GM18873 (cell line): Measurements from ENCODE around the gene ALDH1A1.
"Not testable (repeated sequence)": the region's sequence is repeated elsewhere in the genome, so short reads cannot be mapped to it uniquely, and the experiment has no call there.

Experiments used
- ATAC-seq: cut with Tn5 transposase; IDR thresholded peaks from one replicate; pipeline ENCODE4 v1.9.1; 2021; ENCODE audit warnings: mild to moderate bottlenecking, moderate library complexity, moderate number of reproducible peaks; ENCODE audit not compliant: unreplicated experiment, low FRiP score

Gene ALDH1A1

GRCh38 chr9:72863456-72864094, 89.3 kb downstream of the ALDH1A1 start:
- ATAC-seq: no peak

DNA sequence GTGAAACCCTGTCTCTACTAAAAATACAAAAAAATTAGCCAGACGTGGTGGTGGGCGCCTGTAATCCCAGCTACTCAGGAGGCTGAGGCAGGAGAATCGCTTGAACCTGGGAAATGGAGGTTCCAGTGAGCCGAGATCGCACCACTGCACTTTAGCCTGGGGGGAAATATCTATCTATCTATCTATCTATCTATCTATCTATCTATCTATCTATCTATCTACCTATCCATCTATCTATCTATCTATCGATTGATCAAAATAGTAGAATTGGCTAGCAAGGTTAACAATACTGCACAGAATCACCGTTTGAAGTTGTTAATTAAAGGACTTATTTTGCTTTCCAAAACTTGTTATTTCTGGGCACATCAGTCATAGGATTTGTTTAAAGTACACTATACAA, 90.1 kb downstream of the ALDH1A1 start:
- not testable (repeated sequence) for ATAC-seq

GRCh38 chr9:72858089-72858912, 94.6 kb downstream of the ALDH1A1 start:
- no peak for ATAC-seq

- ATAC-seq: no peak
These were observed 95.2 kb downstream of the ALDH1A1 start for GRCh38 chr9:72857624-72857996.

GRCh38 chr9:72856972-72857623, 95.8 kb downstream of the ALDH1A1 start:
- ATAC-seq: no peak

- ATAC-seq: no peak
These were observed 96.8 kb downstream of the ALDH1A1 start for GRCh38 chr9:72855890-72856523.

DNA sequence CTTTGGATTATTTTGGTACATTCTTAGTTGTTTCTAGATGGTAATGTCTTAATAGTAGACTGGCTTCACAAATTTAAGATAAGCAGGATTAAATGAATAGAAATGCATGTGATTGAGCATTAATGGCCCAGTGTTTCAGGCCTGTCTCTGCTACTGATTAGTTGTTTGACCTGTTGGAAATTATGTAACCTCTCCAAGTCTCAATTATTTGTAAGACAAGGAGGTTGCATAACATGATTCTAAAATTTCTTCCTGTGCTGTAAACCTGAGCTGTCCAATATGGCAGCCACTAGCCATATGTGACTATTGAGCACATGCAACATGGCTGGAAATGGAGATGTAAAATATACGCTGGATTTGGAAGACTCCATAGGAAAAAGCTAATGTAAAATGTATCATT, 97.5 kb downstream of the ALDH1A1 start:
- no peak for ATAC-seq
